Measurements from ENCODE around the gene PSAP.

- no peak for TF ChIP-seq POLR2A (IDR thresholded peaks at IDR 0.05)
- TF ChIP-seq, protein P1, sequence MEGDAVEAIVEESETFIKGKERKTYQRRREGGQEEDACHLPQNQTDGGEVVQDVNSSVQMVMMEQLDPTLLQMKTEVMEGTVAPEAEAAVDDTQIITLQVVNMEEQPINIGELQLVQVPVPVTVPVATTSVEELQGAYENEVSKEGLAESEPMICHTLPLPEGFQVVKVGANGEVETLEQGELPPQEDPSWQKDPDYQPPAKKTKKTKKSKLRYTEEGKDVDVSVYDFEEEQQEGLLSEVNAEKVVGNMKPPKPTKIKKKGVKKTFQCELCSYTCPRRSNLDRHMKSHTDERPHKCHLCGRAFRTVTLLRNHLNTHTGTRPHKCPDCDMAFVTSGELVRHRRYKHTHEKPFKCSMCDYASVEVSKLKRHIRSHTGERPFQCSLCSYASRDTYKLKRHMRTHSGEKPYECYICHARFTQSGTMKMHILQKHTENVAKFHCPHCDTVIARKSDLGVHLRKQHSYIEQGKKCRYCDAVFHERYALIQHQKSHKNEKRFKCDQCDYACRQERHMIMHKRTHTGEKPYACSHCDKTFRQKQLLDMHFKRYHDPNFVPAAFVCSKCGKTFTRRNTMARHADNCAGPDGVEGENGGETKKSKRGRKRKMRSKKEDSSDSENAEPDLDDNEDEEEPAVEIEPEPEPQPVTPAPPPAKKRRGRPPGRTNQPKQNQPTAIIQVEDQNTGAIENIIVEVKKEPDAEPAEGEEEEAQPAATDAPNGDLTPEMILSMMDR (IDR thresholded peaks at IDR 0.05) = no peak
- TF ChIP-seq EP300 (IDR thresholded peaks at IDR 0.05) = no peak
These were observed 44.1 kb downstream of the PSAP start for GRCh38 chr10:71806704-71807556.

Measured in tibial nerve (tissue), 4 donors.